HG03097 (cell line): ENCODE measurements around the gene PDLIM5.
"Not testable (repeated sequence)": the region's sequence is repeated elsewhere in the genome, so short reads cannot be mapped to it uniquely, and the experiment has no call there.

Source experiments
- ATAC-seq: cut with Tn5 transposase; IDR thresholded peaks from one replicate; pipeline ENCODE4 v1.9.1; 2021; ENCODE audit not compliant: unreplicated experiment, low FRiP score

PDLIM5 gene

DNA sequence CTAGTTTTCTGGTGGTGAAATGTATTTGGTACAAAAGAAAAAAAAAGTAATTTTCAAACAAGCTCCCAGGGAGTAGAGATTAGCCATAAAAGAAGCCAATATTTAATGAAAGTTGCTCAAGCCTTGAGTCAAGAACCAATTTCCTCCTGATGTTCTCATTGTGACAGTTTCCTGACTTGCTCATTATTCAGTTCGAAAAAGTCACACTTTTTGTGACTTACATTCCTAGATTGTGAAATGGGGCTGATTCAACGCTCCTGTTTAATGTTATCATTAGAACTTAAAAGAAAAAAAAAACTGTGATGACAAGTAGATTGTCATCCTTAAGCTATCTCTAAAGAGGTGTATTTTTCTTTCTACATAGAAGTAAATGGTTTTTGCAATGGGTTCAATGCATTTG is 183.4 kb downstream of the PDLIM5 start:
- no peak for ATAC-seq

DNA sequence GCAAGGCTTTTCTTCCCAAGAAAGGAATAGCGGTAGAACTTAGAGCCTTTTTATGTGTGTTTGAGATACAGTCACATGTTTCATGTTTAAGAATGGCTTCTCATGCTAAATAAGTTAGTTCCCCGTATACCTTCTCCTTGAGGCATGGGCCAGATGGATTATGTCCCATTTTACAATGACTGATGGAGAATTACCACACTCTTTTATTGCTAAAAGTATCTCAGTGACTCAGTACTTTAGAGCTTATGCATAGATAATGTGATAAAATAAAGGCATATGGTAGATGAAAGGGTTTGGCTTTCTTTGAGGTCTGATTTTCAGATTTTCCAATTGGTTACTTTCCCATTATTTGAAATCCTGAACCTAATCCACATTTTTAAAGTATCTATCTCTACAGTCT is 184.3 kb downstream of the PDLIM5 start:
- no peak for ATAC-seq

DNA sequence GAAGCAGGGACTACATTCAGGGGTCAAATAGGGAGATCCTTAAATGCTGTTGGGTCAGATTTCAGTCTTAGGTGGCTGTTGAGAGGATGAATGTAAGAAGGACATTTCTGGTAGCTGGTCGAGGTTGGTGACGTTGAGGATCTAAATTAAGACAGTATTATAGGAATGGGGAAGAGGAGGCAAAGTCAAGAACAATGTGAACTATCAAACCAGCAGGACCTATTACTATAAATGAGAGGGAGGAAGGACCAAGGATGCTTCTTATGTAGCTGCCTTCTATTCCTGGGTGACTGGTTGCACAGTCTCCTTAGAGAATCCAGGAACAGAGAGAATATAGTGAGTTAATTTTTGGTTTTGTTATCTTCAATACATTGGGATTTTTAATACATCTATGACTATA is 187.6 kb downstream of the PDLIM5 start:
- ATAC-seq, result no peak

DNA sequence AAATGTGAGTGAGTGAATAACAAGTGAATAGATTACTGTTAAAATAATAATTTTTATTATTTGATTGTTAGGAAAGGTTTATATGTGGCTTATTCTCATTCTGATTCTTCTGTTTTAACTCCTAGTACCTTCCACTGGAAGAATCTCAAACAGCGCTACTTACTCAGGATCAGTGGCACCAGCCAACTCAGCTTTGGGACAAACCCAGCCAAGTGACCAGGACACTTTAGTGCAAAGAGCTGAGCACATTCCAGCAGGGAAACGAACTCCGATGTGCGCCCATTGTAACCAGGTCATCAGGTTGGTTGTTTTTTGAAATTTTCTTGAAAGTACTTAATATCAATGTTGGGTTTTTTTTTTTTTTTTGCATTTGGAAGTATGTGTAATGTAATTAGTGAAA is 188.4 kb downstream of the PDLIM5 start:
- ATAC-seq, result no peak

DNA sequence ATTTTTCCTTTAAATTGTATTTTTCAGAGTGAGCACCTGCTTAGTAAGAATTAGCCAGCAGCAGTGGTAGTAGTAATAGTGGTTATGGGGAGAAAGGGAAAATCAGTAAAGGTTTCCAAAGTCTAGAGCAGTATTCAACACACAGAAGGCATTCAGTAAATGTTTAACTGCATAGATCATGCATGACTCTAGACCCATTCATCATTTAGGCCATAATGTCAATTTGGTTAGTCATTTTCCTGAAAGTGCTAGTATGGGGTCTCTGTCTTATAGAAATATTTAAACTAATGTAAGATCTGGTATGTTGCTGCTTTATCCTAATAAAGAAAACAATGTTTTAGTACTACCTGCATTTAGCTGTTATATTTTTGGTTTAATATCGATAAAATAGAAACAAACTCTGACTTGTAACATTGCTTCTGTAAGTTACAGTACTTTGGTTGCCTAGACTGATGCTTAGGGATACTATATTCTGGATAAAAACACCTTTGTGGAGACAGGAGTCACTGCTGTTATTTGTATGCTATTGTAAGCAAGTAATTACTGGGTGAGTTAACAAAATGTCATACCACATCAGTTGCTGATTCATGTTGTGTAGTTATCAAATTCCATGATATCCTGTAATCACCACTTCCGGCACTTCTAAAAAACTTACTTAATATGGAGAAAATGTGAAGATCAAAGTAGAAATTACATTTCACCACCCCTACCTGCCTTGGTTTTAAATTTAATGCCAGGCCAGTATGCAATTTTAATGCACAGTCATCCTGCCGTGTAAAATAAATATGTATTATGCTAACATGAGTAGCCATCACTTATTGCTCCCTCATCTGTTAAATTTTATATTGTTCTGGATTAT is 190.2 kb downstream of the PDLIM5 start:
- no peak for ATAC-seq

DNA sequence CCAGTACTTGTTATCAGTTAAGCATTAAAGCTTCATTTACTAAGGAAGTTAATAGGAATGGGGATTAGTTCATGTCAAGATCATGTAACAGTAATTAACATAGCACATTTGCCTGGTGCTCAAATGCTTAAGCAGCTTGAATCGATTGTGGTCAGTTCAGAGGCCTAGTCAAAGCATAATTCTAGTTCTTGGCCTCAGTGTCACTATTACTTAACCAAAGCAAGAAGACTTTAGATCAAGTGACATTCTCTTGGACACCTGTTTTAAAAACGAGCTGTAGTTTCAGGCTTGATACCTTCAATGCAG is 190.8 kb downstream of the PDLIM5 start:
- no peak for ATAC-seq

DNA sequence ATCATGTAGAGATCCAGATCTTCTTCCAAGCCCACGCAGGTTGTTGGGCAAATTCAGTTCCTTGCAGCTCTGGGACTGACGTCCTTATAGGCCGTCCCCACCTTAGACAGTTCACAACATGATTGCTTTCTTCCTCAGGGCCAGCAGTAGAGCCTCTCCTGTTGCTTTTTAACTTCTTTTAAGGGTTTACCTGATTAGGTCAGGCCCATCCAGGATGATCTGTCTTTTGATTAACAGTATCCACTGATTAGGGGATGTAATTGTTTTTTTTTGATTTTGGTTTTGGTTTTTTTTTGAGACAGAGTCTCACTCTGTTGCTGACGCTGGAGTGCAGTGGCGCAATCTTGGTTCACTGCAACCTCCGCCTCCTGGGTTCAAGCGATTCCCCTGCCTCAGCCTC is 197.0 kb downstream of the PDLIM5 start:
- no peak for ATAC-seq

DNA sequence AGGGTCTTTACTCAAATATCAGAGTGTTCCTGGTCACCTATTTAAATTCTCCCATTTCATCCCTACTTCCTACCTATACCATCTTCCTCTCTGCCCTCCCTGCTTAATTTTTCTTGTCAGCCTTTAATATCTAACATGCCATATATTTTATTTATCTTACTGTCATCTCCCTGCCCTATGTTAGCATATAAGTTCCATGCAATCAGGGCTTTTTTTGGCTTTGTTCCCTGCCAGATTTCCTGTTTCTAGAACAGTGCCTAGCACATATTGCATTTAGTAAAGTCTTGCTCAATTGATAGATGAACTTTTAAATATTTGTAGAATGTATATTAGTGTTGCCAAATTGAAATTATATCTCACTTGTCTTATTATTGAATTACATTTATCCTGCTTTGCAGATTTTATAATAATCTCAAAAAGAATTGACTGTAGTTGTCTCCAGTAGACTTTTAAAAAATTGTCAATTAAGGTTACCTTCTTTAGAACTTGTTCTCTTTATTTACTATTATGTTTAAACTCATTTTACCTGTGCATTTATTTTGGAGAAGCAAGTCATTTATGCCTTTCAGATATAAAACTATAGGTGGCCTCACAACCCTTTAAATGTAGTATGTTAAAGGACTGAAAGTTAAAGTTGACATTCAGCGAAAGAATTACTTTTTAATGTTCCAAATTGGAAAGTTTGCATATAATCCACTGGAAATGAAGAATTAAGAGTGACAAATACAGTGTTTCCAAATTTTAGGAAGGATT is 197.8 kb downstream of the PDLIM5 start:
- ATAC-seq, result no peak

DNA sequence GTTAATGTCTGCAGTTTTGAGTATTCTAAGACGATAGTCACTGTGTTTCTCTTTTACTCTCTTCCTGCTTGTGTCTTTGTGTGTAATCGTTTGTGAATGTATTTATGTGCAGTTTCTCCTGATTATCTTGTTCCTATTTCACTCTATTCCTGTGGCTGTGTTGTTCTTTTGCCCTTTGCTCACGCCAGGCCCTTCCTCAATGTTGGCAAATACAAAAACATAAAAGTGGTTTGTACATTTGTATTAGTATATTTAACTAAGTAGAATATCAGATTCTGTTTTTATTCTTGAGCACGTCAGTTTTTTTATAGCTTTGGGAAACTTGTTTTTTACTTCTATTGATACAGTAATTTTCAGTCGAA is 198.4 kb downstream of the PDLIM5 start:
- ATAC-seq, result no peak

DNA sequence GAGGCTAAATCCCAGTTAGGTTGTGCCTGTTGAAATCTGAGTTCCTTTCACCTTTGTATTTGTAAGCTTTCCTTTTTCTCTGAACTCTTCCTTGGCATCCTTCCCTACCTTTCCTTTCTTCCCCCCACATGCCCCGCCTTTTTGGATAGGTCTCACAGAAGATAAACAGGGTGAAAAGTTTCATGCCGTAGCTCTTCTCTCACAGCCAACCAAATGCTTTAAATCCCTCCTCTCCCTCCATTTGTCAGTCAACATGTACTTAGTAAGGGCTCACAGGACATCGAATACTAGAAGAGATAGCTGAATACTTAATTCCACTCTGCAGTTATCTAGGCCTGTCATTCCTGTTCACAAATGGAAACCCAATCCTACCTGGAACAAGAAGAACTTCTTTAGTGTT is 198.9 kb downstream of the PDLIM5 start:
- no peak for ATAC-seq

DNA sequence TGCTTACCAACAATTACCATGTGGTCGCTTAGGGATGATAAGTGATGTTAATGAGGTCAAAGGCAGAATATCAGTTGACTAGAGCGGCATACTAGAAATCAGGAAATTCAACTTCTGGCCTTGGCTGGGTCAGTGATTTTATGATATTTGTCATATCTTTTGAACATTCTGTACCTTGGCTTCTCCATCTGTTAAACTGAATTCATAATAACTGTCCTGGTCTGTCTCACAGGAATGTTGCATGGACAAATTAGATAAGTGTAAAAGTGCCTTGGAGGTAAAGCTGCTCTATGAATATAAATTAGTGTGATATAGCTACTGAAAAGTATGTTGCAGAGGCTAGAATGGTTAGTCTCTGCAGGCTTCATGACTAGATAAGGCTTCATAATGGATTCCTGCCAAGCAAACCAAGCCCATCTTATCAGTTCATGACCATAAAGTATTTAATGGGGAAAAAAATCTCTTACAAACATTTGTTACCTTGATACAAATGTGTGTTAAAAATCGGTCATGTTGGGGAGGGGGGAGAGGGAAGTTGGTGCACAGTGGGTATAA is 201.4 kb downstream of the PDLIM5 start:
- ATAC-seq, result no peak

DNA sequence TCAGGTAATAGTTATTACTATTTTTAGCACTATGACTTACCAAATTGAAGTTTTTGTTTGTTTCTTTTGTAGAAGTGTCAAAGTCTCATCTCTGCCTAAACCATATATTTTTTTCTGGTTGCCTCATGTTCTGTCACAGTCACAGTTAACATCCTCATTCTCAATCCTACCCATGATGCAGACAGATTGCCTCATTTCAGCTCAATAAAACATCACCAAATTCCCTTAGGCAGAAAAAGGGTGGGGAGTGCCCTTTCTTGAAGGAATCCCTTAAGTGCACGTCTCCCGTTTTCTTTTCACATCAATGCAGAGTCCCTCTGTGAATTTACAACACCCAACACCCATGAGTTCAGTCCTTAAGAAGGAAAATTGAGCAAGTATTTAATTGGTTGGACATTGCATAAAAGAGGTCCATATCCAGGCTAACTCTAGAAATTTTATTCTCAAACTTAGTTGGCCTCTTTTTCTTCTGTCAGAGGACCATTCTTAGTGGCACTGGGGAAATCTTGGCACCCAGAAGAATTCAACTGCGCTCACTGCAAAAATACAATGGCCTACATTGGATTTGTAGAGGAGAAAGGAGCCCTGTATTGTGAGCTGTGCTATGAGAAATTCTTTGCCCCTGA is 202.4 kb downstream of the PDLIM5 start:
- no peak for ATAC-seq

DNA sequence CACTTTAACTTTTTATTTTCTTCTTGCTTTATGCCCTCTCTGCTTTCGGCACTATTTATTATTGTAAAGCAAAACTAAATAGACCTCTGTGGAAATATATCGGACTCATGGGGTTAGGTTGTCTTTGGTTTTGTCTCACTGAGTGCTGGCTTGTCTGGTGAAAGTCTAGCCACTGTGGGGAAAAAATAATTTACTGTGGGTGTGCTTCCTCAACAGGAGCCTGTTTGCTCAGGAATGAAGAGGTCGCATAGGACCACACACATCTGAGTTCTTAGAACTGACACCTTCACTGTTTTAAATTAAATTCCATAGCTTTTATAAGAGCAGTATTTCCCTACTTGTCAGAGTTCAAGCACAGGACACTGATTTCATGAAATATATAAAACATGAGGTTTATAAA is 203.0 kb downstream of the PDLIM5 start:
- no peak for ATAC-seq

DNA sequence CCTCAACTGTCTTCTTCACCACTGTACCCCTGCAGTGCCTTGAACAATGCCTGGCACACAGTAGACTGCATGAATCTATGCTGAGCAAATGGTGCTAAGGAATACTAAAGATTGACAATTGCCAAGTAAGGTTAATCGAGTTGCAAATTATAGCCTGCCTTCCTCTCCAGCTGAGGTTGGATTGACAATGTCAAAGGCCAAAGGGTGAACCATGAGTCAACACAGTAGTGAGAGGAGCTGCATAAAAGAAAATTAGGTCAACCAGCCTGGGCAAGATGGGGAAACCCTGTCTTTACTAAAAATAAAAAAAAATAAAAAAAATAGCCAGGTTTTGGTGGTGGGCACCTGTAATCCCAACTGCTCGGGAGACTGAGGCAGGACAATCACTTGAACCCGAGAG is 208.9 kb downstream of the PDLIM5 start:
- no peak for ATAC-seq

DNA sequence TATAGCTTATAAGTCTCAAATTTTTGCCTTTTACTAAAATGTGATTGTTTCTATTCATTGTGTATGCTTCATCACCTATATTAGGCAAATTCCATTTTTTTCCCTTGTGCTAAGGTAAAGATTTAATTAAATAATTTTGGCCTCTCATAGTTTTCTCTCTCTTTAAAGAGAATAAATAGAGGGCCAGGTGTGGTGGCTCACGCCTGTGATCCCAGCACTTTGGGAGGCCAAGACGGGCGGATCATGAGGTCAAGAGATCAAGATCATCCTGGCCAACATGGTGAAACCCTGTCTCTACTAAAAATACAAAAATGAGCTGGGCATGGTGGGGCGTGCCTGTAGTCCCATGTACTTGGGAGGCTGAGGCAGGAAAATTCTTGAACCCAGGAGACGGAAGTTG is 213.3 kb downstream of the PDLIM5 start:
- ATAC-seq, result not testable (repeated sequence)

DNA sequence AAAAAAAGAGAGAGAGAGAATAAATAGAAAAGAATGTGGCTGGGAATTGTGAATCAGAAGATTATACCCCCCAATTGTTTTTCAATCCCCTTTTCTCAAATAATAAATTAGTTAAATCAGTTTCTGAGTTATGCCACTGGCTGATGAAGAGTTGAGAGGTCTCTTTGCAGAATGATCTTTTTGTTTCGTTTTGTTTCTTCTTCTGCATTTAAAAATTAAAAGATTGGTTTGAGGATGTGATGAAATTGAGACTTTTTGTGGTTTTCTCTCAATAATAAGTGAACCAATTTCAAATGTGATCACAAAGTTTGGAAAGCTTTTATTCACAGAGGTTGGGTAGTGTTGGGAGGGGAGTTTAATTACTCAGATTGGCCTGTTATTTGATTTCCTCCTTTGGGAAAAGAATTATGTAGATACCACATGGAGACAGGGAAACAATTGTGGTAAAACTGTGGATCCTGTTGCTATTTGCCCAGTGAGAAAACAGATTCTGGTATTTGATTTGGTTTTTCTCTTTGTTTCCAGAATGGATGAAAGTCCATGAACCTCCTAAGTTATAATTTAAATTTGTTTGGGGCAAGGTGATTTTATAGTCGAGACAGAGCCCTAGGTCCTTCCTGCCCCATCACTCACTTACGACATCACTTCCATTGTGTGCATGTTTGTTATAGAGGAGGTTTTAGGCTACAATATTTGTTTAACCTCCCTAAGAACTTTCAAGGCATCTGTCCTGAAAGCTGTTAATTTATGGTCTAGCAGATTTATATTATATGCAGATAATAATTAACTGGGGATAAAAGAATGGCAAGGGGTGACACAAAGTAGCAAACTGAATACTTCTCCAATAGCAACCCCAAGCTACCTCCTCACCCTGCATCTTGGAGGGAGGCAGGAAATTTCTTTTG is 214.0 kb downstream of the PDLIM5 start:
- no peak for ATAC-seq

DNA sequence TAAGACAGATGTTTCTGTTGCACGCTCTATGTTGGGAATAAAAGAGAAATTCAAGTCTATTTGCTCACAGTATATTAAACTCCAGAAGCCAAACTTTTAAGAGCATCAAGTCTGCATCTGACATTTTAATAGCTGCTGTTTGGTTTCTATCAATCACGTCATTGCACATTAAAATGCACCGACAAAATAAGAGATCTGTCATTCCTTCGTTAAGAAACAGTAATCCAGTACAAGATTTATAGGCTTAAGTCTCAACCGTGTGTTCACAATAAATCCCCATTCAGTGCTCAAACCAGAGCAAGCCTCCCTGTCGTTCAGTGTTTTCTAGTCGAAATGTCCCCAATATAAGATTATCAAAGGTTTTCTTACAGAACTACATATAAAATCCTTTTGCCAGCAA is 217.0 kb downstream of the PDLIM5 start:
- no peak for ATAC-seq

DNA sequence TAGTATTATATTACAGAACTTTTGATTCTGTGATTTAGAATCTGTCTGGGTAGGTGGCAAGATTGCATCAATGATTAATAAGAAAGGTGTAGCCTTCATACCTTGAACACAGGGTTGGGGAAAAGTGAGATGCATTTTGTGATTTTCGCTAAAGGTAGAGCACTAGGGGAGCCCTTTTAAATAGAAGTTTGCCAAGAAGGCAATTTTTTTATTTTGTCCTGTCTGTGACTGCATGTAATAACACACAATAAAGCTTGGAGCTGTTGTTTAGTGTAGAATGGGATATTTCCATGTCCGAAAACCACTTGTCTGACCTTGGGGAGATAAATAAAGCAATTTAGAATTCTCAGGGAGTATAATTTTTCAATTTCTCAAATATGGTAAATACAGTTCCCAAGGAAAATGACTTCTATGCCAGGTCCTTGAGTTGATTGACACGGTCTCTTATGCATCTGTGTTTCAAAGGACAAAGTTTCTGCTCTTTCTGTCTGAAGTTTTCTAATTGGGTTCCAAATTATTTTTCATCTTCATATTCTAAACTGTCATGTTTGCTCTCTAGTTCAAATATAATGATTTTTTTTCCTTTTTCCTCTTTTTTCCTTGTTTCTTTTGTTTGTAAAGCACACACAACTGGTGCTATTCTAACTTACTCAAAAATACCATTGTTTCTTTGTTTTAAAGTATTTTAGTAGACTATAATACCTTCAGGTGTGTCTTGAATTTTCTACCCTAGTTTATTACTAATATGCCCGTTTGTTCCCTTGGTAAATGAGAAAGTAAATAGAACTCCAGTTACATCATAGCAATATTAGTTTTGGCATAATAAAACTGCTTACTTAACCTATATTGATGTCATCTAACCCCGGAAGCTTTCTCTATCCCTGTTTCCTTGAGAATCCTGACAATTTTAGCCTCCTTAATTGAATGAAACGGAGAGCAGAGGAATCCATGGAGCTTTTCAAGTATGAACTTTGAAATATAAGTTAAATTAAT is 218.2 kb downstream of the PDLIM5 start:
- no peak for ATAC-seq

DNA sequence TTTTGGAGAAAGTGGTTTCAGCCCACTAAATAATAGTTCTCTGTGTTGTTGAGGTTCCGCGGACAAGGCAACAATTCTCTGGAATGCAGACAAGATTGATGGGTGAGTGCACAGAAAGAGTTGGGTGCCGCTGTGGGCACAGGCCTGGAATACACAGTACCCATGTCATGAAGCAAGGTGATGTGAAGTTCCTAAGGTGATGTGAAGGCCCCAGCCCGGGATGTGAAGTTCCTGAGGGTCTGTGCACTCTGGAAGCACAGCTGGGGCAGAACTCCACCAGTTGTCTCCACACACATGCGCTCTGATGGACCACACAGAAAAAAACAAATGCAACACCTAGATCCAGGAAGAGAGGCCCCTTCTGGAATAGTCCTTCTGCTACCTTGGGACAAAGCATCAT is 219.4 kb downstream of the PDLIM5 start:
- ATAC-seq, result no peak
